Activated CD4-positive, alpha-beta T cell treated with anti-CD3 and anti-CD28 coated beads for 36 hours (primary cell): ENCODE data around the gene RALGPS1. TPM values are rescaled to one million over a fixed set of nuclear protein-coding genes. Genes with fewer than 3 reads are reported as not detected.

Experiments
- ATAC-seq: fragments of 200-7000 bp; cut with Tn5 transposase; one replicate; pipeline ENCODE4 v1.10.0; 2021; ENCODE audit warnings: mild to moderate bottlenecking, moderate library complexity
- CTCF ChIA-PET: fragments of 350-600 bp; sonication (Branson Sonifier 250); formaldehyde crosslinking; loops from one replicate; lab custom pipeline; 2021; ENCODE audit warnings: antibody characterized with exemption; lab: Charles Lee
- POLR2A ChIA-PET: fragments of 350-600 bp; sonication (Branson Sonifier 250); formaldehyde crosslinking; loops from one replicate; lab custom pipeline; 2021; ENCODE audit warnings: antibody characterized with exemption, inconsistent platforms; lab: Charles Lee
- DNase-seq: peaks from one replicate; pipeline ENCODE4 v3.0.0-alpha.2; 2020
- H3K27ac Mint-ChIP-seq: one replicate; pipeline ENCODE4 v1.8.0; 2021; ENCODE audit warnings: mixed read lengths
- H3K27me3 Mint-ChIP-seq: one replicate; pipeline ENCODE4 v1.8.0; 2021; ENCODE audit warnings: mixed read lengths
- H3K36me3 Mint-ChIP-seq: one replicate; pipeline ENCODE4 v1.8.0; 2021; ENCODE audit warnings: low read depth, mixed read lengths
- H3K4me1 Mint-ChIP-seq: one replicate; pipeline ENCODE4 v1.8.0; 2021; ENCODE audit warnings: mixed read lengths
- H3K4me3 Mint-ChIP-seq: one replicate; pipeline ENCODE4 v1.8.0; 2021; ENCODE audit warnings: mild to moderate bottlenecking, moderate library complexity, mixed read lengths
- H3K9me3 Mint-ChIP-seq: one replicate; pipeline ENCODE4 v1.8.0; 2021; ENCODE audit warnings: low read depth, mixed read lengths
- intact Hi-C, 2 experiments: fragments of 100-400 bp; cut with DNase I in 1 of 2; cut with micrococcal nuclease in 1 of 2; formaldehyde crosslinking; loops; one replicate each; pipeline versions ENCODE4 v1.14.2 to v1.15.1; 2022 to 2024; cut with DNase I, micrococcal nuclease
- total RNA-seq, 2 experiments: library from RNA; stranded (reverse); gene quantifications; one replicate each; pipeline ENCODE4 v1.2.3, GENCODE V29; 2021

RALGPS1 gene
- total RNA-seq, 2 experiments from 2014 or later, result 1.2 to 2.2 TPM

- CTCF ChIA-PET, result no interaction called here
- DNase-seq, result no peak
- POLR2A ChIA-PET, result no interaction called here
Measured at GRCh38 chr9:127093319-127094020, 178.9 kb downstream of the RALGPS1 start.

DNA sequence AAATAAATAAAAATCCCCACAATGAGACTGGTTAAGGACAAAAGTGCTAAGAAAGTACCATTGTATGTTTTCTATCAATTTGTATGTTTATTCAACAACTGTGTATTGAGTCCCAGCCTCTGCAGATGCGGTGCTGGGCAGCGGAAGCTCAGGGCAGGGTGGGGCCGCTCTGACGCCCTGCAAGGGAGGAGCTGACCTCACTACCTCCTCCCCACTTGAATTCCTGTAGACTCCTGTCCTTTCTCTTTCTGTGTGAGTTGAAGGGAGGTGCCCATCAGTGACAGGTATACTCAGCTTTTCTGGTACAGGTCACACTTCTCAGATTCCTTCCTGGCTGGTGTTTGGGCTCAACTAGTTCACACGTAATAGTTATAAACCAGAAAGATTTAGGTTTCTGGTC lies 180.8 kb downstream of the RALGPS1 start:
- no peak for DNase-seq
- Mint-ChIP-seq H3K27me3 (no peaks in the 10 kb centered on the region), H3K4me1 (no peaks in the 10 kb centered on the region), H3K36me3 (no peaks in the 10 kb centered on the region), H3K9me3 (no peaks in the 10 kb centered on the region), H3K27ac (no peak overlapping the region), H3K4me3 (no peak overlapping the region)
- no peak for ATAC-seq
- ChIA-PET POLR2A (no interaction called here), CTCF (interaction anchor here (0.7 kb wide), 1 partner anchor 57 kb away, joined by 3 read pairs; no protein-coding TSS in a partner anchor)
- intact Hi-C loops, result no loop called here

More at GRCh38 chr9:127093319-127094020, 178.9 kb downstream of the RALGPS1 start:
- Mint-ChIP-seq H3K27me3 (no peaks in the 10 kb centered on the region), H3K4me1 (no peaks in the 10 kb centered on the region), H3K9me3 (no peaks in the 10 kb centered on the region), H3K27ac (no peak overlapping the region), H3K4me3 (no peak overlapping the region), H3K36me3 (no peaks in the 10 kb centered on the region)
- intact Hi-C loops, result no loop called here
- no peak for ATAC-seq

DNA sequence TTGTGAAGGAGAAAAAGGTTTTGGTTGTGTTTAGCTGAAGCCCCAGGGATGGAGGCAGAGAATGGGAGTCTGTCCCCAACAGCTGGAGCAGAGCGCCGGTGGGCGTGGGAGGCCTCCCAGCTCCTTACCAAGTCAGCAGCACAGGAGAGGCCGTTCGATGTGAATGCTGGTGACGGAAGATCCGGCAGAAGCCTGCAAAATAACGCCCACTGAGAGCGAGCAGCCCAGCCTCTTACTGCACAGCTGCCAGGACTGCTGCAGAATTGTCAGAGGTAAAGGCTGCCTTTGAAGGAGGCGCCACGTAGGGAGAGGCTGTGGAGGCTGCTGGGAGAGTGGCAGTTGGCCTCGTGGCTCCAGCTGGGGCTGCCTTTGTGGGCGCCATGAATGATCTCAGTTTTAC lies 181.6 kb downstream of the RALGPS1 start:
- CTCF ChIA-PET, result interaction anchor here (0.7 kb wide), 1 partner anchor 67 kb away, joined by 4 read pairs; no protein-coding TSS in a partner anchor
- Mint-ChIP-seq H3K27ac (no peak overlapping the region), H3K4me3 (no peak overlapping the region), H3K4me1 (no peaks in the 10 kb centered on the region), H3K36me3 (no peaks in the 10 kb centered on the region), H3K9me3 (no peaks in the 10 kb centered on the region), H3K27me3 (no peaks in the 10 kb centered on the region)
- POLR2A ChIA-PET, result no interaction called here
- DNase-seq (no peak), ATAC-seq (no peak)
- intact Hi-C loops, result no loop called here

- no peaks in the 10 kb centered on the region for H3K9me3 Mint-ChIP-seq
- DNase-seq (no peak), ATAC-seq (no peak)
- no peak overlapping the region for H3K4me3 Mint-ChIP-seq
- no peaks in the 10 kb centered on the region for H3K27me3 Mint-ChIP-seq
- H3K4me1 Mint-ChIP-seq, result no peaks in the 10 kb centered on the region
- H3K36me3 Mint-ChIP-seq, result no peaks in the 10 kb centered on the region
- intact Hi-C loops, result no loop called here
- ChIA-PET CTCF (interaction anchor here (0.5 kb wide), 1 partner anchor 272 kb away, joined by 3 read pairs; no protein-coding TSS in a partner anchor), POLR2A (no interaction called here)
- no peak overlapping the region for H3K27ac Mint-ChIP-seq
Measured at GRCh38 chr9:127097683-127098082, 183.1 kb downstream of the RALGPS1 start.

DNA sequence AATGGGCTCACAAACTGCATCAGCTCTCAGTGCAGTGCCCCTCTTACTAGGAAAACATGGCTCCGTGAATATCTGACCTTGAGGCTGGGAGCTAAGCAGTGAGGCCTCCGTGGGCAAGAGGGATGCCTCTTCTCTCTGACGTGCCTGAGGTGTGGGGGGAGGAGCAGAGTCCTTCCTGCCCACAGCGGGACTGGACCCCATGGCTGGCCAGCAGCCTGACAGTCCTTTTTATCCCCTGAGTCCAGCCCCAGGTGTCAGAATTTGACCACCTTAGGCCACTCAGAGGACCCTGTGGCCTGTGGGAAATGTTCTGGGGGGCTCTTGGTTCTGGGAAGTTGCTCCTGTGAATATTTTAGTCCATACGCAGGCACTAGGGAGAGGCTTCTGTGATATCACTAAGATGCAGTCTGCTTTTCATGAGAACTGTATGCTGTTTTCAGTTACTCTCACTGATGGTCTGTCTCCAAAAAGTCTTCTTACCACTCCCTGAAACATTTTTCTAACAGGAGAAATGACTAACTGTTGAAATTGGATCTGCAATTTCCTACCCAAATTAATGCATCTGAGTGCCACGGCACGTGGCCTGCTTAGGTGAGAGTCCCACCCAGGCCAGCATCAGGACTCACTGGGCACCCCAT lies 184.5 kb downstream of the RALGPS1 start:
- POLR2A ChIA-PET, result interaction anchor here (0.5 kb wide), 1 partner anchor 15 kb away, joined by 3 read pairs; no protein-coding TSS in a partner anchor

GRCh38 chr9:127099664-127100063 lies 185.1 kb downstream of the RALGPS1 start:
- intact Hi-C loops, result no loop called here

More for the DNA sequence above, 184.5 kb downstream of the RALGPS1 start:
- H3K27ac Mint-ChIP-seq, result no peak overlapping the region
- intact Hi-C loops, result no loop called here
- H3K9me3 Mint-ChIP-seq, result no peaks in the 10 kb centered on the region
- CTCF ChIA-PET, result interaction anchor here (0.6 kb wide), 1 partner anchor 335 kb away, joined by 3 read pairs; no protein-coding TSS in a partner anchor
- H3K4me1 Mint-ChIP-seq, result no peaks in the 10 kb centered on the region
- ATAC-seq, result no peak
- H3K27me3 Mint-ChIP-seq, result no peaks in the 10 kb centered on the region
- no peak for DNase-seq
- no peak overlapping the region for H3K4me3 Mint-ChIP-seq
- no peaks in the 10 kb centered on the region for H3K36me3 Mint-ChIP-seq

GRCh38 chr9:127102176-127102575 lies 187.6 kb downstream of the RALGPS1 start:
- Mint-ChIP-seq H3K4me3 (no peak overlapping the region), H3K4me1 (no peaks in the 10 kb centered on the region), H3K9me3 (no peaks in the 10 kb centered on the region), H3K27ac (no peak overlapping the region), H3K36me3 (no peaks in the 10 kb centered on the region), H3K27me3 (no peaks in the 10 kb centered on the region)
- ChIA-PET CTCF (no interaction called here), POLR2A (no interaction called here)
- ATAC-seq (no peak), DNase-seq (no peak)
- intact Hi-C loops, result no loop called here

More at GRCh38 chr9:127099664-127100063, 185.1 kb downstream of the RALGPS1 start:
- Mint-ChIP-seq H3K4me1 (no peaks in the 10 kb centered on the region), H3K9me3 (no peaks in the 10 kb centered on the region), H3K27ac (no peak overlapping the region), H3K36me3 (no peaks in the 10 kb centered on the region), H3K4me3 (no peak overlapping the region), H3K27me3 (no peaks in the 10 kb centered on the region)
- CTCF ChIA-PET, result no interaction called here
- DNase-seq, result no peak
- POLR2A ChIA-PET, result interaction anchor here (0.5 kb wide), 1 partner anchor 15 kb away, joined by 3 read pairs; no protein-coding TSS in a partner anchor
- ATAC-seq, result no peak

DNA sequence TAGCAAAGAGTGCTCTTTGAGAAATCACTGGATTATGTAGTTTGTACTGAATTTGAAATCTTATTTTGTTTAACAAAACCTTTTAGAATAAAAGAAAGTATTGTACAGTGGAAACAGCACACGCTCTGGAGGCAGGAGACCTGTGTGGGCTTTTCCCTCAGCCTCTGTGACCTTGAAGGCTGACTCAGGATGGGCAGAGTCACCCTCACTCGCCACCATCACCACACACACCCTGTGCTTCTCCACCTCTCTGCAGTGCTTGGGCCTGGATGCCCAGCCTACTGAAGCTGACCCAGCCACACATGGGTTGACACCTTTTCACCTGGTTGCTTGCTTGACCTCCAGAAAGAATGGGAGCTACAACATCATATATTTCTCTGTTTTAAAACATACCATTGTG lies 188.2 kb downstream of the RALGPS1 start:
- CTCF ChIA-PET, result no interaction called here
- ATAC-seq (no peak), DNase-seq (no peak)
- H3K36me3 Mint-ChIP-seq, result no peaks in the 10 kb centered on the region
- H3K9me3 Mint-ChIP-seq, result no peaks in the 10 kb centered on the region
- no peaks in the 10 kb centered on the region for H3K4me1 Mint-ChIP-seq
- H3K27me3 Mint-ChIP-seq, result no peaks in the 10 kb centered on the region
- H3K27ac Mint-ChIP-seq, result no peak overlapping the region
- no peak overlapping the region for H3K4me3 Mint-ChIP-seq
- intact Hi-C loops, result no loop called here
- POLR2A ChIA-PET, result no interaction called here

DNA sequence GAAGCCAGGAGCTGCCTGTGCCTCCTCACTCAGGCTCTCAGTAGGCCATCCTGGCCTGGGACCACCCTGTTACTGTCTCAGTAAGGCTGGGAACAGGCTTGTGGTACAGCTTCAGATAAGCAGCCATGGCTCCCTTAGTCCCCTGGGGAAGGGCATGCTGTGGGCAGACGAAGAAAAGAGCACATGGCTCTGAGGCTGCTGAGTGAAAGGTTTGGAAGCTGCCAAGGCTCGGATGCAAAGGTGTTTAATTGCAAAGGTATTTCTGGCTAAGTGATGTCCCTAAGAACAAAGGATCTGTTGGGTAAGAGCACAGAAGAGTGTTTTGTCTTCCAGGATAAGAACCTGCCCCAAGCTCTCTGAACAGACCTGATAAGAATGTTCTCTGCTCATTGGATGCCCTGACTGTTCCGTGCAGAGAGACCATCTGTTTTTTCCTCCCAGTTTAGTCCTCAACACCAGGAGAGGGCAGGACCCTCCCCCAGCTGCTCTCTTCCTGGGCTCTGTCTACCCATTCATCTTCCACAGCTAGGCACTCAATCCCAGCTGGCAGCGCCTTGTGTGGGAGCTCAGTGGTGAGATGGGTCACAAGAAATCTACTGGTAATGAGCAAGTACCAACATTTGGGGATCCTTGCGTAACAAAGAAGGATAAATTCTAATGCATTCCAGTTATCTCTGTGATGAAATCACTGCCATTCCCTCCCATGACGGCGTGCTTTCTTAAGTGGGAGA lies 190.2 kb downstream of the RALGPS1 start:
- H3K36me3 Mint-ChIP-seq, result no peaks in the 10 kb centered on the region
- intact Hi-C loops, result no loop called here
- H3K9me3 Mint-ChIP-seq, result no peaks in the 10 kb centered on the region
- no peak for ATAC-seq
- CTCF ChIA-PET, result no interaction called here
- no peaks in the 10 kb centered on the region for H3K27me3 Mint-ChIP-seq
- no peaks in the 10 kb centered on the region for H3K4me1 Mint-ChIP-seq
- no peak for DNase-seq
- POLR2A ChIA-PET, result no interaction called here
- H3K27ac Mint-ChIP-seq, result no peak overlapping the region
- H3K4me3 Mint-ChIP-seq, result no peak overlapping the region

DNA sequence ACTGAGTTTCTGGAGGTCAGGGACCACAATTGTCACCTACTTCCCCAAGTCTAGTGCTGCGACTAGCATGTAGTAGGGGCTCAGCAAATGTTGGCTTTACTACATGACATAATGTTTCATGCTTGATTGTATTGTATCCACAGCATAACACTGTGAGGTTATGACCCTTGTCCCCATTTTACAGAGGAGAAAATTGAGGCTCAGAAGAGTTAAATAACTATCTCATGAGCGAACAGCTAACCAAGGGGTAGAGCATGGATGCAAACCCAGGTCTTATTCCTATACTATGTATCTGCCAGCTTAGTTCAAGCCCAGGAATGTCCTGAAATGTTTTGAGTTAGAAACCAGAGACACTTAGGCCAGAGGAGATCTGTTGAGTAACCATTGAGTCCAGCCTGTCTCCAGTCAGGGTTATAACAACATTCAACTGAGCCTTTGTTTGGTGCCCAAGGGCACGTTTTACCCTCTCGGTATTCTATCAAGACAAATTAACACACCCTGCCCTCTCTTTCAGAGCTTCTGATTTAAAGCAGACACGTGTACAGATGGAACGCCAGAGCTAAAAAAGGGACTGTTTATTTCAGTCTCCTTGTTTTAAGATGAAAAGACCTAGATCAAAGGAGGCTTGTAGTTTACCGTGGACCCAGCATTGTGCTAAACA lies 191.4 kb downstream of the RALGPS1 start:
- H3K4me3 Mint-ChIP-seq, result no peak overlapping the region
- ChIA-PET POLR2A (no interaction called here), CTCF (interaction anchor here (0.8 kb wide), 1 partner anchor 104 kb away, joined by 3 read pairs; no protein-coding TSS in a partner anchor)
- H3K9me3 Mint-ChIP-seq, result no peaks in the 10 kb centered on the region
- no peak for DNase-seq
- H3K27ac Mint-ChIP-seq, result no peak overlapping the region
- no peaks in the 10 kb centered on the region for H3K36me3 Mint-ChIP-seq
- H3K27me3 Mint-ChIP-seq, result no peaks in the 10 kb centered on the region
- ATAC-seq, result no peak
- intact Hi-C loops, result no loop called here
- H3K4me1 Mint-ChIP-seq, result no peaks in the 10 kb centered on the region

DNA sequence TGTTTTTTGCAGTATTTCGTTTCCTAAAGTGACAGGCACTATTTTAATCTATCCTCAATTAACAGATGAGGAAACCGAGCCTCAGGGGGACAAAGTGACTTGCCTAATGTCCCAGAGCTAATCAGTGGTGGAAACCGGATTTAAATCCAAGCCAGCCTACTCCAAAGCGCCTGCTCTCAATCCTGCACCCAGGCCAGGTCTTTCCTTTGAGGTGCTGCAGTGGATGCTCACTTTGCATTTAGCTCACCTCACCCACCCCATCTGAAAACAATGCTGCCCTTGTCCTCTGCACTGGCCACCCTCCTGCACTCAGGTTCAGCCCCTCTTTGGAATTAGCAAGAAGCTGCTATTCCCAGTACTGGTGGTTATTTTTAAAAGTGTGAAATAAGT lies 191.9 kb downstream of the RALGPS1 start:
- CTCF ChIA-PET, result interaction anchor here (0.8 kb wide), 1 partner anchor 103 kb away, joined by 3 read pairs; no protein-coding TSS in a partner anchor

More for the DNA sequence above, 191.9 kb downstream of the RALGPS1 start:
- DNase-seq (no peak), ATAC-seq (no peak)
- H3K27me3 Mint-ChIP-seq, result peaks cover 3% of the 10 kb centered on the region
- H3K9me3 Mint-ChIP-seq, result no peaks in the 10 kb centered on the region
- H3K4me1 Mint-ChIP-seq, result no peaks in the 10 kb centered on the region
- H3K4me3 Mint-ChIP-seq, result no peak overlapping the region
- POLR2A ChIA-PET, result no interaction called here
- intact Hi-C loops, result no loop called here
- no peaks in the 10 kb centered on the region for H3K36me3 Mint-ChIP-seq
- H3K27ac Mint-ChIP-seq, result no peak overlapping the region
